HUDEP-2 (cell line): ENCODE data around the gene RPL5.

Source experiments
- DNase-seq, 76 experiments: peaks; one replicate each; lab custom pipeline; 2025; ENCODE audit not compliant: unreplicated experiment in 76 of 76; lab: John Stamatoyannopoulos, UW

The RPL5 gene

GRCh38 chr1:92817986-92818764 is 13.7 kb upstream of the RPL5 start:
- peak in 29 of 76 experiments; percentile 1 to 53 (median 16) for DNase-seq

- no peak for DNase-seq
These were observed 11.8 kb upstream of the RPL5 start for GRCh38 chr1:92820024-92820423.

- DNase-seq, result no peak
These were observed 11.3 kb upstream of the RPL5 start for GRCh38 chr1:92820551-92820950.

- DNase-seq, result no peak
These were observed 9.0 kb upstream of the RPL5 start for GRCh38 chr1:92822879-92823278.

- DNase-seq, result no peak
These were observed 5.0 kb upstream of the RPL5 start for GRCh38 chr1:92826792-92827191.

- DNase-seq, result peak in 1 of 76 experiments; percentile 10
These were observed 475 bp upstream of the RPL5 start for GRCh38 chr1:92831368-92831761.

- no peak for DNase-seq
These were observed 786 bp downstream of the RPL5 start for GRCh38 chr1:92832537-92833114.

GRCh38 chr1:92833840-92834239 is 2.0 kb downstream of the RPL5 start:
- peak in 2 of 76 experiments; percentile 19 to 27 for DNase-seq

- no peak for DNase-seq
These were observed 2.8 kb downstream of the RPL5 start for GRCh38 chr1:92834617-92835016.

GRCh38 chr1:92837062-92837461 is 5.2 kb downstream of the RPL5 start:
- DNase-seq, result no peak

- DNase-seq, result no peak
These were observed 6.7 kb downstream of the RPL5 start for GRCh38 chr1:92838519-92838918.

GRCh38 chr1:92839442-92839841 is 7.6 kb downstream of the RPL5 start:
- no peak for DNase-seq

- no peak for DNase-seq
These were observed 8.8 kb downstream of the RPL5 start for GRCh38 chr1:92840600-92840999.

GRCh38 chr1:92842082-92843045 is 10.5 kb downstream of the RPL5 start:
- DNase-seq, result no peak

- no peak for DNase-seq
These were observed 11.2 kb downstream of the RPL5 start for GRCh38 chr1:92843046-92843423.

GRCh38 chr1:92843429-92844352 is 11.9 kb downstream of the RPL5 start:
- DNase-seq, result no peak

GRCh38 chr1:92844439-92844838 is 12.6 kb downstream of the RPL5 start:
- no peak for DNase-seq

- DNase-seq, result no peak
These were observed 14.1 kb downstream of the RPL5 start for GRCh38 chr1:92845908-92846307.

- DNase-seq, result peak in 1 of 76 experiments; percentile 4
These were observed 16.4 kb downstream of the RPL5 start for GRCh38 chr1:92848201-92848600.

- DNase-seq, result no peak
These were observed 18.2 kb downstream of the RPL5 start for GRCh38 chr1:92850019-92850418.
